Keratinocyte (primary cell): ENCODE data around the gene ATP8B1.

Source experiments
- EZH2 ChIP-seq: IDR thresholded peaks from one replicate; pipeline ENCODE4 v1.6.1; 2012; ENCODE audit warnings: inconsistent platforms, mild to moderate bottlenecking, low read length, moderate library complexity
- TF ChIP-seq, protein P1 (sequence below), 3 experiments: IDR thresholded peaks in 1 of 3; conservative IDR thresholded peaks in 1 of 3; optimal IDR thresholded peaks in 1 of 3; 2 replicates in 2 of 3; 3 replicates in 1 of 3; pipeline versions ENCODE3 to v1.5.1; 2011; ENCODE audit warnings: low read length in 3 of 3, mild to moderate bottlenecking in 3 of 3, moderate library complexity in 2 of 3, control low read depth in 1 of 3, inconsistent platforms in 1 of 3; ENCODE audit not compliant: insufficient read depth in 2 of 3; ENCODE audit errors: extremely low read depth in 1 of 3

DNA sequence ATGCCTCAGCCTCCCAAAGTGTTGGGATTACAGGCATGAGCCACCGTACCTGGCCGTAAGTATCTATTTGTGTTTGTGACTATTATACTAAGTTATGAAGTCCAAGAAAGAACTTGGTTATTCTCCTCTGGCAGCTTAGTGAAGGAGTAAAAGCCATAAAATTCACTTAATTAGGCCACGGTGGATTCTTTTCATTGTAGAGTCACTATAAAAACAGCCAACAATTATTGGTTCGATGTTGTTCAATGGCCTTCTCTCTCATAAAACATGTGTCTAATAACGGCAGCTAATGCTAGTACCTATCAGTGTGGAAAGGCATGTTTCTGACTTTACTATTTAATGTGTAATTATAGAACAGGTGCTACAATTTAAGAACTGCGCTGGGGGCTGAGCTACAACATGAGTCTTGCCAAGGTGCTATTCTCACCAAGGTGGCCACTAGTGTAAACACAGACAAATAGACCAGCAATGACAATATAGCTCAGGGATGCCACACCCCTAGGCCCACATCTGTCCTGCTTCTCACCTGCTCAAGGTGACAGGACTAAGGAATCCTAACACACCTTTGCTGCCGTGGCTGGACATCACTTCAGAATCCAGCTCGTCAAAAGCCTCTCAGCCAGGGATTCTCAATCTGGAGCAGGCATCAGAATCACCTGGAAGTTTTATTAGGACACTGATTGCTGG, 17.2 kb downstream of the ATP8B1 start:
- TF ChIP-seq, protein P1, sequence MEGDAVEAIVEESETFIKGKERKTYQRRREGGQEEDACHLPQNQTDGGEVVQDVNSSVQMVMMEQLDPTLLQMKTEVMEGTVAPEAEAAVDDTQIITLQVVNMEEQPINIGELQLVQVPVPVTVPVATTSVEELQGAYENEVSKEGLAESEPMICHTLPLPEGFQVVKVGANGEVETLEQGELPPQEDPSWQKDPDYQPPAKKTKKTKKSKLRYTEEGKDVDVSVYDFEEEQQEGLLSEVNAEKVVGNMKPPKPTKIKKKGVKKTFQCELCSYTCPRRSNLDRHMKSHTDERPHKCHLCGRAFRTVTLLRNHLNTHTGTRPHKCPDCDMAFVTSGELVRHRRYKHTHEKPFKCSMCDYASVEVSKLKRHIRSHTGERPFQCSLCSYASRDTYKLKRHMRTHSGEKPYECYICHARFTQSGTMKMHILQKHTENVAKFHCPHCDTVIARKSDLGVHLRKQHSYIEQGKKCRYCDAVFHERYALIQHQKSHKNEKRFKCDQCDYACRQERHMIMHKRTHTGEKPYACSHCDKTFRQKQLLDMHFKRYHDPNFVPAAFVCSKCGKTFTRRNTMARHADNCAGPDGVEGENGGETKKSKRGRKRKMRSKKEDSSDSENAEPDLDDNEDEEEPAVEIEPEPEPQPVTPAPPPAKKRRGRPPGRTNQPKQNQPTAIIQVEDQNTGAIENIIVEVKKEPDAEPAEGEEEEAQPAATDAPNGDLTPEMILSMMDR (optimal IDR thresholded peaks at IDR 0.05 in 1 of 3, IDR thresholded peaks at IDR 0.05 in 1 of 3, conservative IDR thresholded peaks at IDR 0.05 in 1 of 3; ENCODE audit: extremely low read depth in 1 of 3, insufficient read depth in 2 of 3, low read length in 3 of 3) = no peak
- no peak for TF ChIP-seq EZH2
